Type B pancreatic cell (in vitro differentiated cells): Measurements from ENCODE around the gene FA2H. TPM values are rescaled to one million over a fixed set of nuclear protein-coding genes. Genes with fewer than 3 reads are reported as not detected.

Source experiments
- DNase-seq: peaks from one replicate; pipeline ENCODE4 v3.0.0; 2021; ENCODE audit warnings: mixed read lengths; ENCODE audit not compliant: unreplicated experiment; ENCODE audit errors: extremely low spot score
- H3K27ac Mint-ChIP-seq: 2 replicates; pipeline ENCODE4 v1.8.0; 2021; ENCODE audit warnings: mild to moderate bottlenecking, mixed read lengths
- H3K27me3 Mint-ChIP-seq: 2 replicates; pipeline ENCODE4 v1.8.0; 2021; ENCODE audit warnings: mixed read lengths
- H3K36me3 Mint-ChIP-seq: 2 replicates; pipeline ENCODE4 v1.8.0; 2021; ENCODE audit warnings: mixed read lengths
- H3K4me1 Mint-ChIP-seq: one replicate; pipeline ENCODE4 v1.8.0; 2021; ENCODE audit warnings: mixed read lengths; ENCODE audit not compliant: unreplicated experiment
- H3K4me3 Mint-ChIP-seq: 2 replicates; pipeline ENCODE4 v1.8.0; 2021; ENCODE audit warnings: mild to moderate bottlenecking, mixed read lengths
- H3K9me3 Mint-ChIP-seq: 2 replicates; pipeline ENCODE4 v1.8.0; 2021; ENCODE audit warnings: mixed read lengths
- total RNA-seq: library from RNA; stranded (reverse); gene quantifications from 2 replicates; pipeline ENCODE4 v1.2.1, GENCODE V29; 2021; ENCODE audit warnings: low replicate concordance
- TF ChIP-seq, protein P1 (sequence below): fragments of 200-600 bp; sonication (generic); conservative IDR thresholded peaks from 2 replicates; pipeline ENCODE4 v1.5.0; 2021; ENCODE audit warnings: antibody characterized with exemption, mild to moderate bottlenecking

The FA2H gene
- total RNA-seq, 1 donor from 2014 or later, result 5.0 TPM

DNA sequence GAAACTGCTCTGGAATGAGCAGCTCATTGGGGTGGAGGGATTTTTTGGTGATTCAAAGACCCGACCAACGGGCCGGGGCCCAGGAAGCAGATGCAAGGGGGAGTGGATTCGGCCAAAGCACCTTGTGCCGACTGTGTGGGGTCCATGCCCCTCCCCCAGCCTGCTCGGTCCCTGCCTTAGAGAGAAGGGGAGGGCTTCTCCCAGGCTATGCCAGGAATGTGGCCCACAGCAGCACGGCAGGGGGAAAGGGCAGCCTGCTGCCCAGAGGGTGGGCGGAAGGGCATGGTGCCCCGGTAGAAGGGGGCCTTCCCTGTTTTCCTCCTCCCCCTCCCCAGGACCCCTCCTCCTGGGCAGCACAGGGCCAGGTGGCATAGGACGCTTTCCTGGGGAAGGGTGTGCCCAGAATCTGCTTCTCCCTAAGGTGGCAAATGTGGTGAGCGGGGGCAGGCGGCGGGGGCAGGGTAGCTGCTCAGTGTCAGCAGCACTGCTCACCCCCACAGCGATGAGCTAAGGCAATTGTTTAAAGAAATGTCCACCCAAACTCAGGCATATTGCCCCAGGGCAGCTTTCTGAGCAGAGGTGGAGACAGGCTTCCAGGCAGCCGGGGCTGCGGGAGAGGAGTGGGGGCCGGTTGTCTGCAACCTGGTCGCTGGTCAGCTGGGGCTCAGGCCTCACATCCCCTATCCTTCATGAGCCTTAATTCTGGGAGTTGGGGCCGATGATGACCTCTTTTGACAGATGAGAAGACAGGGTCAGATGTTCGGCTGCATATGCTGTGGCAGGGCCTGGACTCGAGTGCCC, 40.1 kb downstream of the FA2H start:
- Mint-ChIP-seq H3K36me3 (no peaks in the 10 kb centered on the region), H3K9me3 (peaks cover 3% of the 10 kb centered on the region), H3K4me3 (no peak overlapping the region), H3K4me1 (peaks cover 15% of the 10 kb centered on the region), H3K27me3 (no peaks in the 10 kb centered on the region), H3K27ac (no peak overlapping the region)
- DNase-seq, result no peak
- TF ChIP-seq, protein P1, sequence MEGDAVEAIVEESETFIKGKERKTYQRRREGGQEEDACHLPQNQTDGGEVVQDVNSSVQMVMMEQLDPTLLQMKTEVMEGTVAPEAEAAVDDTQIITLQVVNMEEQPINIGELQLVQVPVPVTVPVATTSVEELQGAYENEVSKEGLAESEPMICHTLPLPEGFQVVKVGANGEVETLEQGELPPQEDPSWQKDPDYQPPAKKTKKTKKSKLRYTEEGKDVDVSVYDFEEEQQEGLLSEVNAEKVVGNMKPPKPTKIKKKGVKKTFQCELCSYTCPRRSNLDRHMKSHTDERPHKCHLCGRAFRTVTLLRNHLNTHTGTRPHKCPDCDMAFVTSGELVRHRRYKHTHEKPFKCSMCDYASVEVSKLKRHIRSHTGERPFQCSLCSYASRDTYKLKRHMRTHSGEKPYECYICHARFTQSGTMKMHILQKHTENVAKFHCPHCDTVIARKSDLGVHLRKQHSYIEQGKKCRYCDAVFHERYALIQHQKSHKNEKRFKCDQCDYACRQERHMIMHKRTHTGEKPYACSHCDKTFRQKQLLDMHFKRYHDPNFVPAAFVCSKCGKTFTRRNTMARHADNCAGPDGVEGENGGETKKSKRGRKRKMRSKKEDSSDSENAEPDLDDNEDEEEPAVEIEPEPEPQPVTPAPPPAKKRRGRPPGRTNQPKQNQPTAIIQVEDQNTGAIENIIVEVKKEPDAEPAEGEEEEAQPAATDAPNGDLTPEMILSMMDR, result no peak

- Mint-ChIP-seq H3K4me1 (peaks cover 19% of the 10 kb centered on the region), H3K27ac (no peak overlapping the region), H3K27me3 (no peaks in the 10 kb centered on the region), H3K4me3 (no peak overlapping the region), H3K36me3 (no peaks in the 10 kb centered on the region), H3K9me3 (peaks cover 3% of the 10 kb centered on the region)
- TF ChIP-seq, protein P1, result no peak
- DNase-seq, result no peak
These were observed 41.8 kb downstream of the FA2H start for GRCh38 chr16:74732707-74733350.

DNA sequence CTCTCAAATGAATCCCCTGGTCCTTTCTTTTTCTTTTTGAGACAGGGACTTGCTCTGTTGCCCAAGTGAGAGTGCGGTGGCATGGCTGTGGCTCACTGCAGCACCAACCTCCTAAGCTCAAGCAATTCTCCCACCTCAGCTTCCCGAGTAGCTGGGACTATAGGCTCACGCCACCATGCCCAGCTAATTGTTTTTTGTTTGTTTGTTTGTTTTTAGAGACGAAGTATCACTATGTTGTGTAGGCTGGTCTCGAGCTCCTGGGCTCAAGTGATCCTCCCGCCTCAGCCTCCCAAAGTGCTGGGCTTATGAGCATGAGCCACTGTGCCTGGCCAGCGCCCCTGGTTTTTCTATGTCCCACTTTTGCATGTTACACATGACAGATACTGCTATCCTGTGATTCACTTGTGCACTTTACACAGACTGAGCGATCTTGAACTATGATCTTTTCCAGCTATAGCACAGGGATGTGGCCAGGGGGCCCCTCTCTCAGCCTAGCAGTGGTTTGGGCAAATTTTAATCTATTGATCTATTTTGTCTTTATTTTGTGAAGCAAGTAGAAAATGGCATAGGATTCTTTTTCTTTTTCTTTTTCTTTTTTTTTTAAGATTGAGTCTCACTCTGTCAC, 42.7 kb downstream of the FA2H start:
- Mint-ChIP-seq H3K27ac (peak overlapping the region; percentile 65), H3K4me3 (no peak overlapping the region), H3K9me3 (peaks cover 3% of the 10 kb centered on the region), H3K27me3 (no peaks in the 10 kb centered on the region), H3K36me3 (no peaks in the 10 kb centered on the region), H3K4me1 (peaks cover 19% of the 10 kb centered on the region)
- no peak for DNase-seq
- TF ChIP-seq, protein P1, result no peak

DNA sequence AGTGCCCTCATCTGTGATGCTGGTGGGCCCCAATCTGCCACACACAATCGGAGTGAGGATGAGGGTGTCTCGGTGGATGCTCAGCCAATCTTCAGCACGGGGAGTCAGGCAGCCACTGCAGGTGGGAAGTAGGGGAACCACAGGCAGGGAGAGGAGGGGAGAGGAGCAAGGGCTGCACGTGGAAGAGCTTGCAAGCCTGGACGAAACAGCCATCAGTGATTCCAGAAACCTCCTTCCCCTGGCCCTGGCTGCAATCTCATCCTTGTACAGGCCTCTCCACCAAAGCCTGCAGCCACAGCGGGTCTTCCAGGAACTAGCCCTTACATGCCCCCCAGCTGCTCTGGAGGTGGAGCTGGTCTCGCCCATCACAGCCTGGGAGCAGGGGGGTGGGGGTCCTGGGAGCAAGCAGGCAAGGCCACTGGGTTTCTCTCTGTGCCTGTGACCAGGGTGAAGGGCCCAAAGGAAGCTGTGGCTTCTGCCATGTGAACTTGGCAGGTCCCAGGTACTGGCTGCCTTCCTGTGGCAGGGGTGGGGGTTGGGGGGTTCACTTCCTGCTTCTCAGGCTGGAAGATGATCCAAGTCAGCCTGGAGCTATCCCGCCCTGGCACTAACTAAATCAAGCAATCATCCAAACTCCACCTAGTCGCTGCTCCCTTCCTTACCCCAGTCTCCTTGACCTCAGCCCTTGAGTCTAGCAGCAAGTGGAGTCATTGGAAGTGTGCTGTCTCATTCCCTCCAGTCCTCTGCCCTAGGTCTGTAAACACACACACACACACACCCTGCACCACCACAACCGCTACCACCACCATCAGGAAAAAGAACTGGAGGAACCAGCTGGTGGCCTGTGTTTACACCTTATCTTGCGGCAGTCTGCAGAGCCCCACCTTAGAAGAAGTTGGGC, 44.6 kb downstream of the FA2H start:
- Mint-ChIP-seq H3K27ac (peak overlapping the region; percentile 73), H3K9me3 (peaks cover 3% of the 10 kb centered on the region), H3K4me1 (peaks cover 19% of the 10 kb centered on the region), H3K36me3 (no peaks in the 10 kb centered on the region), H3K4me3 (peak overlapping the region; percentile 74), H3K27me3 (no peaks in the 10 kb centered on the region)
- no peak for DNase-seq
- TF ChIP-seq, protein P1, result no peak

- Mint-ChIP-seq H3K4me1 (peaks cover 19% of the 10 kb centered on the region), H3K36me3 (no peaks in the 10 kb centered on the region), H3K27me3 (no peaks in the 10 kb centered on the region), H3K4me3 (no peak overlapping the region), H3K9me3 (peaks cover 3% of the 10 kb centered on the region), H3K27ac (no peak overlapping the region)
- TF ChIP-seq, protein P1, result no peak
- no peak for DNase-seq
These were observed 46.7 kb downstream of the FA2H start for GRCh38 chr16:74727903-74728302.
